Activated CD8-positive, alpha-beta T cell treated with anti-CD3 and anti-CD28 coated beads for 36 hours (primary cell): ENCODE results near the gene TSPAN12. TPM values are rescaled to one million over a fixed set of nuclear protein-coding genes. Genes with fewer than 3 reads are reported as not detected.

Source experiments
- ATAC-seq: fragments of 200-7000 bp; cut with Tn5 transposase; one replicate; pipeline ENCODE4 v1.10.0; 2021; ENCODE audit warnings: mild to moderate bottlenecking, moderate library complexity
- CTCF ChIA-PET: fragments of 350-600 bp; sonication (Branson Sonifier 250); formaldehyde crosslinking; loops from one replicate; lab custom pipeline; 2021; ENCODE audit warnings: antibody characterized with exemption; lab: Charles Lee
- POLR2A ChIA-PET: fragments of 350-600 bp; sonication (Branson Sonifier 250); formaldehyde crosslinking; loops from one replicate; lab custom pipeline; 2021; ENCODE audit warnings: antibody characterized with exemption; lab: Charles Lee
- DNase-seq: peaks from one replicate; pipeline ENCODE4 v3.0.0-alpha.2; 2020
- H3K27ac Mint-ChIP-seq: one replicate; pipeline ENCODE4 v1.8.0; 2021; ENCODE audit warnings: mild to moderate bottlenecking, mixed read lengths
- H3K27me3 Mint-ChIP-seq: one replicate; pipeline ENCODE4 v1.8.0; 2021; ENCODE audit warnings: mixed read lengths
- H3K36me3 Mint-ChIP-seq: one replicate; pipeline ENCODE4 v1.8.0; 2021; ENCODE audit warnings: low read depth, mixed read lengths
- H3K4me1 Mint-ChIP-seq: one replicate; pipeline ENCODE4 v1.8.0; 2021; ENCODE audit warnings: low read depth, mixed read lengths
- H3K4me3 Mint-ChIP-seq: one replicate; pipeline ENCODE4 v1.8.0; 2021; ENCODE audit warnings: mild to moderate bottlenecking, moderate library complexity, mixed read lengths
- H3K9me3 Mint-ChIP-seq: one replicate; pipeline ENCODE4 v1.8.0; 2021; ENCODE audit warnings: mixed read lengths
- CTCF ChIP-seq: fragments of 200-600 bp; IDR thresholded peaks from one replicate; pipeline ENCODE4 v1.8.0; 2022; ENCODE audit warnings: antibody characterized with exemption, mild to moderate bottlenecking
- intact Hi-C: fragments of 100-400 bp; cut with micrococcal nuclease; formaldehyde crosslinking; loops from one replicate; pipeline ENCODE4 v1.10.0; 2022
- total RNA-seq, 2 experiments: library from RNA; stranded (reverse); gene quantifications; one replicate each; pipeline ENCODE4 v1.2.3, GENCODE V29; 2021

Gene TSPAN12
- total RNA-seq, 2 experiments from 2014 or later: not detected

GRCh38 chr7:120876922-120877321 lies 19.0 kb upstream of the TSPAN12 start:
- POLR2A ChIA-PET: no interaction called here
- no peaks in the 10 kb centered on the region for H3K36me3 Mint-ChIP-seq
- TF ChIP-seq CTCF: no peak
- intact Hi-C loops: no loop called here
- H3K4me3 Mint-ChIP-seq: no peak overlapping the region
- no peaks in the 10 kb centered on the region for H3K4me1 Mint-ChIP-seq
- no peak for DNase-seq
- no peaks in the 10 kb centered on the region for H3K9me3 Mint-ChIP-seq
- peaks cover 12% of the 10 kb centered on the region for H3K27me3 Mint-ChIP-seq
- no peak for ATAC-seq
- CTCF ChIA-PET: no interaction called here
- H3K27ac Mint-ChIP-seq: no peak overlapping the region

GRCh38 chr7:120874722-120875121 lies 16.8 kb upstream of the TSPAN12 start:
- TF ChIP-seq CTCF: no peak
- Mint-ChIP-seq H3K36me3 (no peaks in the 10 kb centered on the region), H3K27ac (no peak overlapping the region), H3K9me3 (no peaks in the 10 kb centered on the region), H3K27me3 (peaks cover 21% of the 10 kb centered on the region), H3K4me3 (no peak overlapping the region), H3K4me1 (no peaks in the 10 kb centered on the region)
- DNase-seq (no peak), ATAC-seq (no peak)
- ChIA-PET POLR2A (no interaction called here), CTCF (no interaction called here)
- intact Hi-C loops: no loop called here

DNA sequence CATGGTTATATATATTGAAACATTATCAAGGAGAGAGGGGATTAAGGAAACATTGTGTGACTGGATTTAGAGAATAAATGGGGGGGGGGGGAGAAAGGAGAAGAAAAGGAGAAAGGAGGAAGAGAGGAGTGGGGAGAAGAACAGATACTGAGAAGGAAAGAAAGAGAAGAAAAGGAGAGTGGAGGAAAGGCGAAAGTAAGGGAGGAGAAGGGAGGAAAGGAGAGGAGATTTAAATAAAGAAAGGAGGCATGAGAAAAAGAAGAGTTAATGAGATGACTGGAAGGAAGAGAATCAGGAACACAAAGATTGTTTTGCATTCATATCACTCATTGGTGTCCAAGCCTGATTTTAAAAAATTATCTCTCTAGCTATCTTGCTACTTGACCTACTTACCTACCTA lies 16.1 kb upstream of the TSPAN12 start:
- H3K27ac Mint-ChIP-seq: no peak overlapping the region
- H3K4me1 Mint-ChIP-seq: no peaks in the 10 kb centered on the region
- H3K36me3 Mint-ChIP-seq: no peaks in the 10 kb centered on the region
- ChIA-PET POLR2A (no interaction called here), CTCF (no interaction called here)
- ATAC-seq (no peak), DNase-seq (no peak)
- H3K9me3 Mint-ChIP-seq: no peaks in the 10 kb centered on the region
- TF ChIP-seq CTCF: no peak
- peaks cover 21% of the 10 kb centered on the region for H3K27me3 Mint-ChIP-seq
- H3K4me3 Mint-ChIP-seq: no peak overlapping the region
- intact Hi-C loops: no loop called here

DNA sequence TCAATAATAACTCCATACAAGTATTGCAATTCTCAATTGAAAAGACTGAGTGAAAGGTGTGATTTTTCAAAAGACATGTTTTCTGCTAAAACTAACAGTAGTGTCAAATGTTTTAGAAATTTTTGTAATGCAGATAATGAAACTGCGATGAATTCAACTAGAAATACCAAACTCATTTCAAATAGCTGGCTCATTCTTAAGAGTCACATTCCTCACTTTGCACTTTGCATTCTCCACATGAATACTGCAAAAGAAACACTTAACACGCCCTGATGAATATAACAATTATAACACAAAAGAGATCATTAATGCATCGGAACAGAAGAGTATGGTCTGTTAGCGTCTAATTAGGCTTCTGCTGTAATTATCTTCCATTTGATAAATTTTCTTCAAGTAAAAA lies 15.5 kb upstream of the TSPAN12 start:
- ChIA-PET CTCF (no interaction called here), POLR2A (no interaction called here)
- Mint-ChIP-seq H3K4me1 (no peaks in the 10 kb centered on the region), H3K9me3 (no peaks in the 10 kb centered on the region), H3K4me3 (no peak overlapping the region), H3K36me3 (no peaks in the 10 kb centered on the region), H3K27ac (no peak overlapping the region), H3K27me3 (peaks cover 21% of the 10 kb centered on the region)
- ATAC-seq (no peak), DNase-seq (no peak)
- TF ChIP-seq CTCF: no peak
- intact Hi-C loops: no loop called here

- DNase-seq: no peak
- ATAC-seq: no peak
- Mint-ChIP-seq H3K36me3 (no peaks in the 10 kb centered on the region), H3K4me3 (no peak overlapping the region), H3K27ac (no peak overlapping the region), H3K4me1 (no peaks in the 10 kb centered on the region), H3K27me3 (peaks cover 28% of the 10 kb centered on the region), H3K9me3 (no peaks in the 10 kb centered on the region)
- intact Hi-C loops: no loop called here
- CTCF ChIA-PET: interaction anchor here (1.2 kb wide), 1 partner anchor 78 kb away, joined by 3 read pairs; no protein-coding TSS in a partner anchor
- POLR2A ChIA-PET: no interaction called here
- TF ChIP-seq CTCF: no peak
Measured at GRCh38 chr7:120869700-120870099, 11.8 kb upstream of the TSPAN12 start.
